Sigmoid colon (tissue), 7 donors: ENCODE data around the gene HSD11B2. TPM values are rescaled to one million over a fixed set of nuclear protein-coding genes. Genes with fewer than 3 reads are reported as not detected.
A peak's percentile ranks its signal among the peaks of the same experiment; 100 is the strongest.

Experiments
- DNase-seq: peaks from one replicate; pipeline ENCODE4 v3.0.0-alpha.2; 2019
- H3K27ac ChIP-seq, 4 donors: fragments of 200-600 bp; sonication (generic); one replicate each; pipeline ENCODE4 v1.5.1; 2016 to 2019; ENCODE audit warnings: mild to moderate bottlenecking in 1 of 4
- H3K27me3 ChIP-seq, 3 donors: fragments of 200-600 bp; sonication (generic); one replicate each; pipeline ENCODE4 v1.5.1; 2019; ENCODE audit warnings: mild to moderate bottlenecking in 1 of 3
- H3K36me3 ChIP-seq, 4 donors: fragments of 200-600 bp; sonication (generic); one replicate each; pipeline ENCODE4 v1.5.1; 2016 to 2019
- H3K4me1 ChIP-seq, 4 donors: fragments of 200-600 bp; sonication (generic); one replicate each; pipeline ENCODE4 v1.5.1; 2017 to 2019
- H3K4me3 ChIP-seq, 4 donors: fragments of 200-600 bp; sonication (generic); one replicate each; pipeline ENCODE4 v1.5.1; 2017 to 2019; ENCODE audit warnings: mild to moderate bottlenecking in 2 of 4, moderate library complexity in 1 of 4
- H3K9me3 ChIP-seq, 4 donors: fragments of 200-600 bp in 3 of 4; sonication (generic) in 3 of 4; one replicate each; pipeline versions ENCODE4 v1.5.1 to v1.6.1; 2013 to 2019
- EP300 ChIP-seq, 4 donors: sonication (generic); formaldehyde crosslinking; IDR thresholded peaks; one replicate each; pipeline ENCODE4 v1.6.1; 2017; ENCODE audit warnings: antibody characterized with exemption in 4 of 4
- POLR2A ChIP-seq, 2 donors: fragments of 450-650 bp; IDR thresholded peaks; one replicate each; pipeline ENCODE4 v1.6.1; 2016; ENCODE audit warnings: antibody characterized with exemption in 2 of 2, mild to moderate bottlenecking in 2 of 2, moderate library complexity in 2 of 2
- POLR2AphosphoS5 ChIP-seq, 4 donors: sonication (generic); formaldehyde crosslinking; IDR thresholded peaks; one replicate each; pipeline ENCODE4 v1.6.1; 2017; ENCODE audit warnings: antibody characterized with exemption in 4 of 4
- WGBS, 2 donors: extraction: QIAGEN DNeasy Blood & Tissue Kit; methylation state at CpG; one replicate each; pipeline ENCODE4 v1.1.7; 2013; 5-methylcytosine and 5-hydroxymethylcytosine counted together
- intact Hi-C: fragments of 100-400 bp; cut with DNase I; formaldehyde crosslinking; loops from one replicate; pipeline ENCODE4 v1.15.1; 2023
- polyA plus RNA-seq, 3 donors: library from polyadenylated mRNA; stranded (reverse); fragments of 200-250 nt; gene quantifications; one replicate each; pipeline ENCODE4 v1.2.3, GENCODE V29; 2013
- total RNA-seq, 4 donors: library from RNA; depleted of rRNA; stranded (reverse); fragments of >200 nt; gene quantifications; one replicate each; pipeline ENCODE4 v1.1.0, GENCODE V29; 2016
- TF ChIP-seq, protein P1 (sequence below), 4 experiments: fragments of 450-650 bp in 3 of 4; fragments of 200-600 bp in 1 of 4; IDR thresholded peaks; one replicate each; pipeline ENCODE4 v1.5.1; 2016 to 2019; ENCODE audit warnings: antibody characterized with exemption in 4 of 4, mild to moderate bottlenecking in 3 of 4, moderate library complexity in 2 of 4
- donor health status: healthy with polysubstance abuse.
- donor health status: Bipolar disorder and iron deficiency.
- donor health status: healthy.

The HSD11B2 gene
- total and polyA plus RNA-seq, 7 donors = 0.14 to 353 (median 46.1) TPM; not detected in 1

DNA sequence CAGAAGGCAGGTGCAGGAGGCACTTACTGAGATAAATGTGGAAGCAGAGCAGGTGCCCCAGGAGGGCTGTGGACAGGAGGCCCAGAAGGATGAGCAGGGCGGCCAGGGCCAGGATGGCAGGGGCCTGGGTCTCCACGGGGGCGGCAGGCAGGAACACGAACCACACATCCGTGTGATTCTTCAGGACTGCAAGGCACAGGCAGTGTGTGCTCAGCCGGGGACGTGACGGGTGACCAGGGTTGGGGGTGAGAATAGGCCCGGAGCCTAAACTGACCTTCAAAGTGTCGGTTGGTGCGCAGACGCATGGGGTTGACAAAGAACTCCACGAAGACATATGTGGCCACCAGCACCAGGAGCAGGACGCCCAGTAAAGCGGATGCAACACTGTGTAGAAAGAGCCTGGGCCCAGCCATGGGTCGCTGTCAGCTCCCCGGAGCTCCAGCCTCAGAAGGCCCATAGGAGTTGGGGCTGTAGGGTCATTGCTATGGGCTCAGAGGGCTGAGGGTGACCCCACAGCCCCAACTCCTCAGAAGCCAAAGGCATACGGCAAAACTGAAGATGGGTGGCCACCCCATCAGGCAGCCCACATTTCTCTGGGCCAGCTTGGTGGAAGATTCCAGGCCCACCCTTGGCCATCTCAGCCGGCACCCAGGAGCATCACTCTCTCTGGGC is 32.2 kb upstream of the HSD11B2 start:
- H3K4me3 ChIP-seq = no peak overlapping the region
- DNase-seq = no peak
- H3K36me3 ChIP-seq = no peaks in the 10 kb centered on the region
- no peaks in the 10 kb centered on the region for H3K9me3 ChIP-seq
- intact Hi-C loops = loop anchor here (5.0 kb wide), 2 partner anchors 121 to 151 kb away; partner anchors contain the start of genes FHOD1, PLEKHG4 and SLC9A5
- H3K4me1 ChIP-seq = peaks cover 0 to 53% (median 42%) of the 10 kb centered on the region in 4 donors
- H3K27me3 ChIP-seq = peaks cover 0 to 34% (median 12%) of the 10 kb centered on the region in 3 donors
- H3K27ac ChIP-seq = no peak overlapping the region
- WGBS, 2 donors = 94% methylated on average over 19 of the region's 19 CpGs
- TF ChIP-seq POLR2AphosphoS5 (IDR thresholded peaks at IDR 0.05) = no peak
- TF ChIP-seq, protein P1, sequence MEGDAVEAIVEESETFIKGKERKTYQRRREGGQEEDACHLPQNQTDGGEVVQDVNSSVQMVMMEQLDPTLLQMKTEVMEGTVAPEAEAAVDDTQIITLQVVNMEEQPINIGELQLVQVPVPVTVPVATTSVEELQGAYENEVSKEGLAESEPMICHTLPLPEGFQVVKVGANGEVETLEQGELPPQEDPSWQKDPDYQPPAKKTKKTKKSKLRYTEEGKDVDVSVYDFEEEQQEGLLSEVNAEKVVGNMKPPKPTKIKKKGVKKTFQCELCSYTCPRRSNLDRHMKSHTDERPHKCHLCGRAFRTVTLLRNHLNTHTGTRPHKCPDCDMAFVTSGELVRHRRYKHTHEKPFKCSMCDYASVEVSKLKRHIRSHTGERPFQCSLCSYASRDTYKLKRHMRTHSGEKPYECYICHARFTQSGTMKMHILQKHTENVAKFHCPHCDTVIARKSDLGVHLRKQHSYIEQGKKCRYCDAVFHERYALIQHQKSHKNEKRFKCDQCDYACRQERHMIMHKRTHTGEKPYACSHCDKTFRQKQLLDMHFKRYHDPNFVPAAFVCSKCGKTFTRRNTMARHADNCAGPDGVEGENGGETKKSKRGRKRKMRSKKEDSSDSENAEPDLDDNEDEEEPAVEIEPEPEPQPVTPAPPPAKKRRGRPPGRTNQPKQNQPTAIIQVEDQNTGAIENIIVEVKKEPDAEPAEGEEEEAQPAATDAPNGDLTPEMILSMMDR (IDR thresholded peaks at IDR 0.05) = no peak
- TF ChIP-seq EP300 (IDR thresholded peaks at IDR 0.05) = no peak
- no peak for TF ChIP-seq POLR2A (IDR thresholded peaks at IDR 0.05)

DNA sequence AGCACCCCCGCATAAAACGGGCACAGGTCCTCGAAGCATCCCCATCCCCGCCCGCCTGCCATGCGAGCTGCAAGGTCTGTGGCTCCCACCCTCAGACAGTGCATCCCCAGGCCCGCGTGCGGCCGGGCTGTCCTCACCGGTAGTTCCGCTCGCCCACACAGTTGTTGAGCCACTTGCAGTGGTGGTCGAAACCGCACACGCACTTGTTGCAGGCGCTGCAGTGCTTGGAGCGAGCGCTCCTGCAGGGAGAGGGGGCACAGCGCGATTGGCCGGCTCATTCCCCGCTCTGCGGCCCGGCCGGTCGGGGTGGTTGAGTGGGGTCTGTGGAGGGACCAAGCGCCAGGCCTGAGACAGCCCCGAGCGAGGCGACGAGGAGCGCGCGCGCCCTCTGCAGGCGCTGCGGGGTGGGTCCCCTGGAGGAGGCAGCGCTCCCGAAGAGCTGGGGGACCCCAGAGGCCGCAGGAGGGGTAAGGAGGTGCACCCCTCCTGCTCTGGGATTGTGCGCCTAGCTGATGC is 31.6 kb upstream of the HSD11B2 start:
- peaks cover 0 to 47% (median 36%) of the 10 kb centered on the region in 4 donors for H3K4me1 ChIP-seq
- H3K9me3 ChIP-seq = no peaks in the 10 kb centered on the region
- H3K4me3 ChIP-seq = peak overlapping the region in 1 of 4 donors; percentile 22
- WGBS, 2 donors = 37% methylated on average over 42 of the region's 42 CpGs
- peaks cover 0 to 28% (median 7%) of the 10 kb centered on the region in 3 donors for H3K27me3 ChIP-seq
- intact Hi-C loops = loop anchor here (5.0 kb wide), 2 partner anchors 122 to 152 kb away; partner anchors contain the start of genes FHOD1, PLEKHG4 and SLC9A5
- no peaks in the 10 kb centered on the region for H3K36me3 ChIP-seq
- H3K27ac ChIP-seq = no peak overlapping the region
- DNase-seq = no peak
- TF ChIP-seq POLR2A (IDR thresholded peaks at IDR 0.05) = no peak
- TF ChIP-seq, protein P1 (IDR thresholded peaks at IDR 0.05) = peak; percentile 33 to 77 (median 52)
- no peak for TF ChIP-seq EP300 (IDR thresholded peaks at IDR 0.05)
- TF ChIP-seq POLR2AphosphoS5 (IDR thresholded peaks at IDR 0.05) = no peak

GRCh38 chr16:67399749-67400704 is 30.9 kb upstream of the HSD11B2 start:
- Histone ChIP-seq H3K9me3 (no peaks in the 10 kb centered on the region), H3K36me3 (no peaks in the 10 kb centered on the region), H3K27ac (no peak overlapping the region), H3K4me3 (peak overlapping the region in 1 of 4 donors; percentile 22), H3K4me1 (peaks cover 0 to 41% (median 31%) of the 10 kb centered on the region in 4 donors), H3K27me3 (peaks cover 0 to 22% (median 6%) of the 10 kb centered on the region in 3 donors)
- 65 to 75% methylated on average over 19 of the region's 19 CpGs for WGBS, 2 donors
- intact Hi-C loops = loop anchor here (5.0 kb wide), 2 partner anchors 123 to 153 kb away; partner anchors contain the start of genes FHOD1, PLEKHG4 and SLC9A5
- TF ChIP-seq, protein P1 (IDR thresholded peaks at IDR 0.05) = peak in 2 of 4 experiments; percentile 1 to 30
- no peak for TF ChIP-seq POLR2A (IDR thresholded peaks at IDR 0.05)
- DNase-seq = no peak

DNA sequence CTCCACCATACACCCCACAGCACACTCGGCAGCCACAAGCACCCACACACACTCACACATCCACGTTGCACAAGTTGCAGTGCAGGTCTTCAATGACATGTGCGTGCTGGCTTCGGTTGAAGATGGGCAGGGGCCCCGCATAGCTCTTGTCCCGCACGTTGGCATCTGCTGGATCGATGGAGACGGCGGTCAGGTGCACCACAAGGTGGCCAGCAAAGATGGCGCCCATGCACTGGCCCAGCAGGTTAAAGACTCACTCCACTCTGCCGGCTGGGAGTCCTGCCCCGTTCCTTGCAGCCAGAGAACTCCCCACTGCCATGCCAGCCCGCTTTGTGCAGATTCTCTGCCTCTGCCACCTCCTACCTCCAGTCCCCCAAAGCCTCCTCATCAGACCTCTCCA is 30.0 kb upstream of the HSD11B2 start:
- TF ChIP-seq EP300 (IDR thresholded peaks at IDR 0.05) (no peak), POLR2AphosphoS5 (IDR thresholded peaks at IDR 0.05) (no peak), POLR2A (IDR thresholded peaks at IDR 0.05) (no peak)
- TF ChIP-seq, protein P1 (IDR thresholded peaks at IDR 0.05) = no peak
- no peak overlapping the region for H3K4me3 ChIP-seq
- peaks cover 0 to 14% (median 0%) of the 10 kb centered on the region in 3 donors for H3K27me3 ChIP-seq
- H3K4me1 ChIP-seq = peaks cover 0 to 32% (median 25%) of the 10 kb centered on the region in 4 donors
- 94 to 97% methylated on average over 14 of the region's 14 CpGs for WGBS, 2 donors
- DNase-seq = no peak
- H3K27ac ChIP-seq = no peak overlapping the region
- H3K9me3 ChIP-seq = no peaks in the 10 kb centered on the region
- intact Hi-C loops = no loop called here
- no peaks in the 10 kb centered on the region for H3K36me3 ChIP-seq
